ENCODE results near the gene AATK. TPM values are rescaled to one million over a fixed set of nuclear protein-coding genes. Genes with fewer than 3 reads are reported as not detected.

Gene AATK
- total and polyA plus RNA-seq, 9 of the 15 experiments (the other 6 are each of a cell fraction or from before 2014, with no cell fraction given): 0.11 to 0.55 (median 0.38) TPM; not detected in 5

GRCh38 chr17:81143200-81143527, 22.9 kb downstream of the AATK start (continued):
- TF ChIP-seq CTCF (IDR thresholded peaks at IDR 0.05 in 2 of 3, conservative IDR thresholded peaks at IDR 0.05 in 1 of 3; ENCODE audit: insufficient read depth in 2 of 3, low read depth in 1 of 3, low read length in 3 of 3) (no peak), PRPF4 (IDR thresholded peaks at IDR 0.05; ENCODE audit: insufficient read depth, low read depth, low read length, poor library complexity, severe bottlenecking) (no peak), NR0B1 (IDR thresholded peaks at IDR 0.05; ENCODE audit: partially characterized antibody) (no peak), ZNF311 (CRISPR knock-in tag; IDR thresholded peaks at IDR 0.05) (no peak)
